Activated CD4-positive, alpha-beta T cell treated with anti-CD3 and anti-CD28 coated beads, Interleukin-2, amount 50 U/mL, for 4 hours (primary cell): Measurements from ENCODE around the gene FANCM.

Source experiments
- DNase-seq, 2 experiments: peaks; one replicate each; pipeline ENCODE4 v3.0.0-alpha.2; 2020

Gene FANCM

GRCh38 chr14:45238988-45239387 is 103.3 kb downstream of the FANCM start:
- no peak for DNase-seq

DNA sequence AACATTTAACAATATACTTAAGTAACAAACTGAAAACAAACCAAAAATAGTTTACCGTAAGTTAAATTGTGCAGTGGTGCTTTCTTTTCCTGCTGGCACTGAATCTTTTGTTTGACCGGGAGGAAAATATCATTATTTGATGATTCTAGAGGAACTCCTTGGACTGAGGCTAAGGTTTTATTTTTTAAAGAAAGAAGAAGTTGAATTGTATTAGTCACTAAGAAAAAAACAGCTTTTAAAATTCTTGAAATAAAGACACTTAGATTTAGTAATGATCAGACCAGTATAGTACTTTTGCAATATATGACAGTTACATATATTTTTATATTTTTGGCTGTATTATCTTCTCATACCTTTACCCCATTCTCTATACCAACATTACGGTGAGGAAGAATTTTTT is 107.0 kb downstream of the FANCM start:
- no peak for DNase-seq

DNA sequence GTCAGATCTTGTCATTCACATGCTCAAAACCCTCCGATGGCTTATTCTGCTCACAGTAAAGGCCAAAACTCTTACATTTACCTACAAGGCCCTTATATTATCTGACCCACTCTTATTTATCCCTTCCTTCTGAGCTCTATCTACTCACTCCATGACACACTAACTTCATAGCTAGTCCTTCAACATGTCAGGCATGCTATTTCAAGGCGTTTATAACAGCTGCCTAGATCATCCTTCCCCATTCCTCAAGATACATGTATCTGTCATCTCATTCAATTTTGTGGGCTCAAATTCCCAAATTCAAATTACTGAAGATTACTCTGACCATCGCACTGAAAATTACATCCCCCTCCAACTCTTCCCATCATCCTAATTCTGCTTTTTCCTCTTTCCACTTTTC is 110.4 kb downstream of the FANCM start:
- no peak for DNase-seq

GRCh38 chr14:45246691-45247090 is 111.0 kb downstream of the FANCM start:
- DNase-seq: no peak

DNA sequence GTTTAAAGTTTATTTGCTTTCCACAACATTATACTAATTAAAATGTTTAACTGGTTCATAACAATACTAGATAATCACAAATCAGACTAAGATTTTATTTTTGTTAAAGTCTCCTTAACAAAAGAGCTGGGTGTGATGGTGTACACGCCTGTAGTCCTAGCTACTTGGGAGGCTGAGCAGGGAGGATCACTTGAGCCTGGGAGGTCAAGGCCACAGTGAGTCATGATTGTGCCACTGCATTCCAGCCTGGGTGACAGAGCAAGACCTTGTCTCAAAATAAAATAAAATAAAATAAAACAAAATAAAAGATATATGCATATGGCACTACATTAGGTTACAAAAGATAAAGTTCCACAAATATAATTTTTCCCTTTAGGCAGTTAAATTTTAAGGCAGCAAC is 111.7 kb downstream of the FANCM start:
- DNase-seq: no peak

DNA sequence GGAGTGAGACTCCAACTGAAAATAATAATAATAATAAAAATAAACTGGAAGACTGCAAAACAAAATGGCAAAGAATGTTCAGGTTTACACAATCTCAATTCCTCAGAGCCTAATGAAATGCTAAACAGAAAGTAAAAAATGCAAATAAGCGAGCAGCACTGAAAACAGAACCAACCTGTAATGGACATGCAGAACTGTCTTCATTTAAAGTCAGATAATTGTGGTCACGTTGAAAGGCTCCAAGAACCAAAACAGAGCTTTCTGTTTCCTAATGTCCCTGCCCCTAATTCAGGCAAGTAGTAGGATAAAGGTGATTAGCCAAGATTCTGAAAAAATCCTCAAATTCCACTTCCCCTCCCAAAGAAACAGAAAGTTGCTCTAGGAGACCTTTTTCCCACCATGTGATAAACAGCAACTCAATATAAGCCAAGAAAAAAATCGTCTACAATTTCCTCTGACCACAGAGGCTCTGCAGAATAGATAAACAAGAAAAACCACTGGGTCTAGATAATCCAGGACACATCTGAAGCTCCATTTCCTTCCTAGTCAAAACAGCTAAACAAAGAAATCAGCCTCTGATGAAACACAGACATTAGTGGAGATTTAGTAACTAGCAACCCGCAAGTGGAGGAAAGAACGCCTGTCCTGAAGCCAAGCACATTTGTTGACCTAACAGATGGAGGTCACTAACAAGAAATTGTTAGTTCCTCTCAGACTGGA is 114.3 kb downstream of the FANCM start:
- DNase-seq: no peak
